IPS-11a (cell line): ENCODE data around the gene DDX25.
"Not testable (repeated sequence)": the region's sequence is repeated elsewhere in the genome, so short reads cannot be mapped to it uniquely, and the experiment has no call there.

ENCODE experiments used
- H3K4me3 ChIP-seq: one replicate; pipeline ENCODE4 v1.5.1; 2013; ENCODE audit warnings: low read depth, low read length, control low read depth

The DDX25 gene

GRCh38 chr11:125903711-125904659, at the start of gene DDX25:
TSS of gene DDX25 (plus strand) at chr11:125904508. CDS start at chr11:125904518, 10 bp downstream.
- H3K4me3 ChIP-seq: peak within 1 kb of the TSS; percentile 65

GRCh38 chr11:125857670-125858069, 46.6 kb upstream of the DDX25 start:
- not testable (repeated sequence) for H3K4me3 ChIP-seq

GRCh38 chr11:125862786-125863185, 41.5 kb upstream of the DDX25 start:
- H3K4me3 ChIP-seq: not testable (repeated sequence)

- H3K4me3 ChIP-seq: not testable (repeated sequence)
Measured at GRCh38 chr11:125865354-125865753, 39.0 kb upstream of the DDX25 start.

GRCh38 chr11:125869521-125869920, 34.8 kb upstream of the DDX25 start:
- H3K4me3 ChIP-seq: no peak overlapping the region

- no peak overlapping the region for H3K4me3 ChIP-seq
Measured at GRCh38 chr11:125871391-125872137, 32.7 kb upstream of the DDX25 start.

- H3K4me3 ChIP-seq: no peak overlapping the region
Measured at GRCh38 chr11:125872138-125872491, 32.2 kb upstream of the DDX25 start.

- H3K4me3 ChIP-seq: no peak overlapping the region
Measured at GRCh38 chr11:125873881-125874555, 30.3 kb upstream of the DDX25 start.

GRCh38 chr11:125874556-125875124, 29.7 kb upstream of the DDX25 start:
- no peak overlapping the region for H3K4me3 ChIP-seq

GRCh38 chr11:125881291-125881690, 23.0 kb upstream of the DDX25 start:
- H3K4me3 ChIP-seq: no peak overlapping the region

- H3K4me3 ChIP-seq: no peak overlapping the region
Measured at GRCh38 chr11:125883375-125883774, 20.9 kb upstream of the DDX25 start.

- no peak overlapping the region for H3K4me3 ChIP-seq
Measured at GRCh38 chr11:125886997-125887372, 17.3 kb upstream of the DDX25 start.

GRCh38 chr11:125887373-125888324, 16.7 kb upstream of the DDX25 start, which contains the start of gene HYLS1:
TSS of gene HYLS1 (plus strand) at chr11:125887668. CDS start at chr11:125899369, 11,701 bp downstream.
- H3K4me3 ChIP-seq: peak within 1 kb of the TSS; percentile 84

GRCh38 chr11:125890447-125891100, 13.7 kb upstream of the DDX25 start:
- H3K4me3 ChIP-seq: no peak overlapping the region

- H3K4me3 ChIP-seq: no peak overlapping the region
Measured at GRCh38 chr11:125892071-125892470, 12.2 kb upstream of the DDX25 start.

GRCh38 chr11:125892994-125893393, 11.3 kb upstream of the DDX25 start:
- H3K4me3 ChIP-seq: no peak overlapping the region

- no peak overlapping the region for H3K4me3 ChIP-seq
Measured at GRCh38 chr11:125901872-125902271, 2.4 kb upstream of the DDX25 start.

GRCh38 chr11:125902277-125902926, 1.9 kb upstream of the DDX25 start:
- peak overlapping the region; percentile 93 for H3K4me3 ChIP-seq
